ENCODE data around the gene DLGAP1.

DNA sequence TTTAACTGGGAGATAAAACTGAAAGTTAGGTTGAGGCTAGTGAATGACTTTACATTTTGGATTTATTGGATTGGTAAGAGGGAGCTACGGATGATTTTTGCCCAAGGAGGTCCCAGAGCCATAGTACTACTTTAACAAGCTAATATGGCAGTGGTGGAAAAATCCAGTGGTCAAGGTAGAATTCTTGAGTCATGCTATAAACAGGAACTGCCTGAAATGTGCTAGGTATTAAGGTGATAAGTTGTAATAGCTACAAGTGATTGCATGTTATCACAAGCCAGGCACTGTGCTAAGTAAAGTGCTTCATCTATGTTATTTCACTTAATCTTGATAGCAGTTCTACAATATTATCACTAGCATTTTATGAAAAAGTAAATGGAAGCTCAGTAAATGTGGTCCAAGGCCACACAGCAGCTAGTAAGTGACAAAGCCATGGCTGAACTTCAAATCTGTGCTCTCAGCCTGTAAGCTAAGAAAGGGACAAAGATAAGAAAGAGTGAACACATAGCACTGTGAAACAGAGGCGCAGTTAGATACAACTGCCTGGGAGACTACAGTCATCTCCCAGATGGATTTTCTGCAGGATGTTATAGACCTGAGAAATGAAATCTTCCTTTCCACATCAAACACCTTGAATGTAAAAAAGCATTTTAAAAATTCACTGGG, 535.6 kb downstream of the DLGAP1 start:
- TF ChIP-seq EZH2 (IDR thresholded peaks at IDR 0.05) = no peak
- TF ChIP-seq, protein P1, sequence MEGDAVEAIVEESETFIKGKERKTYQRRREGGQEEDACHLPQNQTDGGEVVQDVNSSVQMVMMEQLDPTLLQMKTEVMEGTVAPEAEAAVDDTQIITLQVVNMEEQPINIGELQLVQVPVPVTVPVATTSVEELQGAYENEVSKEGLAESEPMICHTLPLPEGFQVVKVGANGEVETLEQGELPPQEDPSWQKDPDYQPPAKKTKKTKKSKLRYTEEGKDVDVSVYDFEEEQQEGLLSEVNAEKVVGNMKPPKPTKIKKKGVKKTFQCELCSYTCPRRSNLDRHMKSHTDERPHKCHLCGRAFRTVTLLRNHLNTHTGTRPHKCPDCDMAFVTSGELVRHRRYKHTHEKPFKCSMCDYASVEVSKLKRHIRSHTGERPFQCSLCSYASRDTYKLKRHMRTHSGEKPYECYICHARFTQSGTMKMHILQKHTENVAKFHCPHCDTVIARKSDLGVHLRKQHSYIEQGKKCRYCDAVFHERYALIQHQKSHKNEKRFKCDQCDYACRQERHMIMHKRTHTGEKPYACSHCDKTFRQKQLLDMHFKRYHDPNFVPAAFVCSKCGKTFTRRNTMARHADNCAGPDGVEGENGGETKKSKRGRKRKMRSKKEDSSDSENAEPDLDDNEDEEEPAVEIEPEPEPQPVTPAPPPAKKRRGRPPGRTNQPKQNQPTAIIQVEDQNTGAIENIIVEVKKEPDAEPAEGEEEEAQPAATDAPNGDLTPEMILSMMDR (IDR thresholded peaks at IDR 0.05) = no peak
- TF ChIP-seq EZH2phosphoT487 (IDR thresholded peaks at IDR 0.05) = no peak
